22Rv1 (cell line): ENCODE data around the gene MAPT.

Experiments used
- CTCF ChIP-seq: fragments of 450-650 bp; IDR thresholded peaks from 2 replicates; pipeline ENCODE4 v1.5.1; 2017; ENCODE audit warnings: mild to moderate bottlenecking
- ZFX ChIP-seq: fragments of 450-650 bp; IDR thresholded peaks from 2 replicates; pipeline ENCODE4 v1.6.1; 2017; ENCODE audit warnings: antibody characterized with exemption, borderline replicate concordance

- TF ChIP-seq CTCF: no peak
- no peak for TF ChIP-seq ZFX
Observed at GRCh38 chr17:45931677-45932076, 37.3 kb downstream of the MAPT start.
